ENCODE data around the gene MAN1B1.

Gene MAN1B1

GRCh38 chr9:137107312-137107921 is 20.6 kb downstream of the MAN1B1 start:
- no peak overlapping the region for H3K4me3 ChIP-seq (ENCODE audit: low read depth, low read length)
- in situ Hi-C loops (cut with HindIII; ENCODE audit: low pct_ligation_motif_present, low sequenced_read_pairs) = no loop called here
- no peak for DNase-seq
- H3K36me3 ChIP-seq (replicated peaks) = peaks cover 46% of the 10 kb centered on the region
- no peak for TF ChIP-seq CTCF (IDR thresholded peaks at IDR 0.05; ENCODE audit: low read depth, low read length, missing control alignments)
- H3K27me3 ChIP-seq (replicated peaks) = no peaks in the 10 kb centered on the region
- no peak overlapping the region for H3K27ac ChIP-seq

- no peak for TF ChIP-seq CTCF (IDR thresholded peaks at IDR 0.05; ENCODE audit: low read depth, low read length, missing control alignments)
- Histone ChIP-seq H3K27ac (no peak overlapping the region), H3K36me3 (replicated peaks) (peaks cover 46% of the 10 kb centered on the region), H3K4me3 (ENCODE audit: low read depth, low read length) (no peak overlapping the region), H3K27me3 (replicated peaks) (no peaks in the 10 kb centered on the region)
- in situ Hi-C loops (cut with HindIII; ENCODE audit: low pct_ligation_motif_present, low sequenced_read_pairs) = no loop called here
- no peak for DNase-seq
Observed at GRCh38 chr9:137107982-137108381, 21.2 kb downstream of the MAN1B1 start.

GRCh38 chr9:137108608-137109249 is 21.9 kb downstream of the MAN1B1 start:
- Histone ChIP-seq H3K27me3 (replicated peaks) (no peaks in the 10 kb centered on the region), H3K4me3 (ENCODE audit: low read depth, low read length) (no peak overlapping the region), H3K36me3 (replicated peaks) (peaks cover 45% of the 10 kb centered on the region), H3K27ac (no peak overlapping the region)
- in situ Hi-C loops (cut with HindIII; ENCODE audit: low pct_ligation_motif_present, low sequenced_read_pairs) = no loop called here
- DNase-seq = peak; percentile 21
- no peak for TF ChIP-seq CTCF (IDR thresholded peaks at IDR 0.05; ENCODE audit: low read depth, low read length, missing control alignments)

GRCh38 chr9:137109250-137110146 is 22.7 kb downstream of the MAN1B1 start:
- in situ Hi-C loops (cut with HindIII; ENCODE audit: low pct_ligation_motif_present, low sequenced_read_pairs) = no loop called here
- TF ChIP-seq CTCF (IDR thresholded peaks at IDR 0.05; ENCODE audit: low read depth, low read length, missing control alignments) = no peak
- no peak for DNase-seq
- Histone ChIP-seq H3K36me3 (replicated peaks) (peaks cover 40% of the 10 kb centered on the region), H3K27me3 (replicated peaks) (no peaks in the 10 kb centered on the region), H3K4me3 (ENCODE audit: low read depth, low read length) (no peak overlapping the region), H3K27ac (no peak overlapping the region)

GRCh38 chr9:137110147-137110910 is 23.5 kb downstream of the MAN1B1 start:
- DNase-seq = no peak
- in situ Hi-C loops (cut with HindIII; ENCODE audit: low pct_ligation_motif_present, low sequenced_read_pairs) = no loop called here
- Histone ChIP-seq H3K27me3 (replicated peaks) (no peaks in the 10 kb centered on the region), H3K27ac (no peak overlapping the region), H3K4me3 (ENCODE audit: low read depth, low read length) (no peak overlapping the region), H3K36me3 (replicated peaks) (peaks cover 40% of the 10 kb centered on the region)
- no peak for TF ChIP-seq CTCF (IDR thresholded peaks at IDR 0.05; ENCODE audit: low read depth, low read length, missing control alignments)

Measured in brain microvascular endothelial cell (primary cell).